Sigmoid colon (tissue), 4 donors: Measurements from ENCODE around the gene TSPAN32.

ENCODE experiments used
- POLR2A ChIP-seq, 2 donors: fragments of 450-650 bp; IDR thresholded peaks; one replicate each; pipeline ENCODE4 v1.6.1; 2016; ENCODE audit warnings: antibody characterized with exemption in 2 of 2, mild to moderate bottlenecking in 2 of 2, moderate library complexity in 2 of 2
- POLR2AphosphoS5 ChIP-seq, 4 donors: sonication (generic); formaldehyde crosslinking; IDR thresholded peaks; one replicate each; pipeline ENCODE4 v1.6.1; 2017; ENCODE audit warnings: antibody characterized with exemption in 4 of 4
- TF ChIP-seq, protein P1 (sequence below), 4 experiments: fragments of 450-650 bp in 3 of 4; fragments of 200-600 bp in 1 of 4; IDR thresholded peaks; one replicate each; pipeline ENCODE4 v1.5.1; 2016 to 2019; ENCODE audit warnings: antibody characterized with exemption in 4 of 4, mild to moderate bottlenecking in 3 of 4, moderate library complexity in 2 of 4

DNA sequence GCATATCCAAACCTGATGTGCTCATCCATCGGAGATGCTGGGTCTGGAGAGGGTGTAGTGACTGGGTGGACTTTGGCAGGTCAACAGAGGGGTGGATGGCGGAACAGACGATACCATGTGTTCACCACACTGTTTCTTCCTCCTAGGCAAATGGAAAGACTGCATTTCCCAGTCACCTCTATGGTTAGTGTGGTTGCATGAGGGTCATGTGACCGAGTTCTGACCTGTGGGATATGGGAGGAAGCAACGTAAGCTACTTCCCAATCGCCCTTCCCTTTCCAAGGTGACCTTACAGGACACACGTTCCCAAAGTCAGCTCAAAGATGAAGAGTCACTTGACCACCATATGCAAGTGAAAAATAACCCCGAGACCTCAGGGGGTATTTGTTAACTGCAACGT, 27.7 kb downstream of the TSPAN32 start:
- TF ChIP-seq, protein P1, sequence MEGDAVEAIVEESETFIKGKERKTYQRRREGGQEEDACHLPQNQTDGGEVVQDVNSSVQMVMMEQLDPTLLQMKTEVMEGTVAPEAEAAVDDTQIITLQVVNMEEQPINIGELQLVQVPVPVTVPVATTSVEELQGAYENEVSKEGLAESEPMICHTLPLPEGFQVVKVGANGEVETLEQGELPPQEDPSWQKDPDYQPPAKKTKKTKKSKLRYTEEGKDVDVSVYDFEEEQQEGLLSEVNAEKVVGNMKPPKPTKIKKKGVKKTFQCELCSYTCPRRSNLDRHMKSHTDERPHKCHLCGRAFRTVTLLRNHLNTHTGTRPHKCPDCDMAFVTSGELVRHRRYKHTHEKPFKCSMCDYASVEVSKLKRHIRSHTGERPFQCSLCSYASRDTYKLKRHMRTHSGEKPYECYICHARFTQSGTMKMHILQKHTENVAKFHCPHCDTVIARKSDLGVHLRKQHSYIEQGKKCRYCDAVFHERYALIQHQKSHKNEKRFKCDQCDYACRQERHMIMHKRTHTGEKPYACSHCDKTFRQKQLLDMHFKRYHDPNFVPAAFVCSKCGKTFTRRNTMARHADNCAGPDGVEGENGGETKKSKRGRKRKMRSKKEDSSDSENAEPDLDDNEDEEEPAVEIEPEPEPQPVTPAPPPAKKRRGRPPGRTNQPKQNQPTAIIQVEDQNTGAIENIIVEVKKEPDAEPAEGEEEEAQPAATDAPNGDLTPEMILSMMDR (IDR thresholded peaks at IDR 0.05), result no peak
- TF ChIP-seq POLR2A (IDR thresholded peaks at IDR 0.05) (no peak), POLR2AphosphoS5 (IDR thresholded peaks at IDR 0.05) (no peak)
